Endothelial cell of coronary artery (primary cell): ENCODE results near the gene CLASP1. TPM values are rescaled to one million over a fixed set of nuclear protein-coding genes. Genes with fewer than 3 reads are reported as not detected.

Experiments
- total RNA-seq: library from RNA; depleted of rRNA; stranded (reverse); fragments of >200 nt; gene quantifications from 2 replicates; pipeline ENCODE4 v1.2.3, GENCODE V29; 2014

The CLASP1 gene
- 33.2 and 39.5 TPM in 2 replicates for total RNA-seq

DNA sequence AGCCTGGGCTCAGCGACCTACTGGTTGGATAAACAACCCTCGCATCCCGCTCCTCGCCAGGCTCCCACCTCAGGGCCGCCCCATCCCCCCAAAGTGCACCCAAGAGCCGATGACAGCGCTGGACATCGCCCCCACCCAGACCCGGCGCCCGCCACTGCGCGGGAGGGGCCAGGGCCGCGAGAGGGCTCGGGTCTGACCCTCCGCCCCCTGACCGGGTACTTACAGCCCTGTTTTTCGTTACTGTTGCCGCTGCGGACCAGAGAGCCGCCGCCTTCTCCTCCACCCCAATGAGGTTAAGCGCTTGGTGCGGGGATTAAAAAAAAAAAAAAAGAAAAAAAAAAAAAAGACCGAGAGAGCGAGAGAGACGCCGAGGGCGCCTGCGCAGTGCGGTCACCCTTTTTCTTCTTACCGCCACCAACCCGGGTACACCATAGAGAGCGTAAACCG, at the start of gene CLASP1:
Gene CLASP1 (minus strand): TSS at position 314 of the 447 bp plus-strand sequence. CDS start 43,567 bp downstream, outside the sequence.

Other genes starting within 250 kb of the CLASP1 start
- gene RNU4ATAC, start 118.6 kb downstream of the CLASP1 start, total RNA-seq, result under 0.01 TPM in 2 replicates
- gene NIFK, start 87.4 kb upstream of the CLASP1 start, total RNA-seq, result 42.8 and 44.8 TPM in 2 replicates
- 48.8 and 58.2 TPM in 2 replicates for gene TSN, start 106.2 kb upstream of the CLASP1 start, total RNA-seq